ENCODE data around the gene DNAJC8.

Gene DNAJC8

GRCh38 chr1:28175955-28176485 lies 56.8 kb downstream of the DNAJC8 start:
- H3K4me3 ChIP-seq (ENCODE audit: low read depth, low read length) = no peak overlapping the region
- H3K4me1 ChIP-seq = no peaks in the 10 kb centered on the region
- no peaks in the 10 kb centered on the region for H3K36me3 ChIP-seq (ENCODE audit: control insufficient read depth, insufficient read depth, low read length)
- no peaks in the 10 kb centered on the region for H3K9me3 ChIP-seq (ENCODE audit: control insufficient read depth, low read length)
- no peak for TF ChIP-seq CTCF (IDR thresholded peaks at IDR 0.05)
- no peak overlapping the region for H3K9ac ChIP-seq
- no peak overlapping the region for H2AFZ ChIP-seq
- no peaks in the 10 kb centered on the region for H3K79me2 ChIP-seq
- H3K4me2 ChIP-seq (ENCODE audit: low read length) = no peak overlapping the region
- H3K27me3 ChIP-seq (ENCODE audit: control insufficient read depth, insufficient read depth, low read length) = no peaks in the 10 kb centered on the region
- no peak overlapping the region for H3K27ac ChIP-seq

- no peaks in the 10 kb centered on the region for H3K4me1 ChIP-seq
- H3K9me3 ChIP-seq (ENCODE audit: control insufficient read depth, low read length) = no peaks in the 10 kb centered on the region
- no peaks in the 10 kb centered on the region for H3K79me2 ChIP-seq
- no peak overlapping the region for H3K27ac ChIP-seq
- TF ChIP-seq CTCF (IDR thresholded peaks at IDR 0.05) = no peak
- no peak overlapping the region for H3K4me3 ChIP-seq (ENCODE audit: low read depth, low read length)
- no peaks in the 10 kb centered on the region for H3K27me3 ChIP-seq (ENCODE audit: control insufficient read depth, insufficient read depth, low read length)
- H3K4me2 ChIP-seq (ENCODE audit: low read length) = no peak overlapping the region
- H2AFZ ChIP-seq = no peak overlapping the region
- no peak overlapping the region for H3K9ac ChIP-seq
- H3K36me3 ChIP-seq (ENCODE audit: control insufficient read depth, insufficient read depth, low read length) = no peaks in the 10 kb centered on the region
These were observed 58.9 kb downstream of the DNAJC8 start for GRCh38 chr1:28173980-28174297.

DNA sequence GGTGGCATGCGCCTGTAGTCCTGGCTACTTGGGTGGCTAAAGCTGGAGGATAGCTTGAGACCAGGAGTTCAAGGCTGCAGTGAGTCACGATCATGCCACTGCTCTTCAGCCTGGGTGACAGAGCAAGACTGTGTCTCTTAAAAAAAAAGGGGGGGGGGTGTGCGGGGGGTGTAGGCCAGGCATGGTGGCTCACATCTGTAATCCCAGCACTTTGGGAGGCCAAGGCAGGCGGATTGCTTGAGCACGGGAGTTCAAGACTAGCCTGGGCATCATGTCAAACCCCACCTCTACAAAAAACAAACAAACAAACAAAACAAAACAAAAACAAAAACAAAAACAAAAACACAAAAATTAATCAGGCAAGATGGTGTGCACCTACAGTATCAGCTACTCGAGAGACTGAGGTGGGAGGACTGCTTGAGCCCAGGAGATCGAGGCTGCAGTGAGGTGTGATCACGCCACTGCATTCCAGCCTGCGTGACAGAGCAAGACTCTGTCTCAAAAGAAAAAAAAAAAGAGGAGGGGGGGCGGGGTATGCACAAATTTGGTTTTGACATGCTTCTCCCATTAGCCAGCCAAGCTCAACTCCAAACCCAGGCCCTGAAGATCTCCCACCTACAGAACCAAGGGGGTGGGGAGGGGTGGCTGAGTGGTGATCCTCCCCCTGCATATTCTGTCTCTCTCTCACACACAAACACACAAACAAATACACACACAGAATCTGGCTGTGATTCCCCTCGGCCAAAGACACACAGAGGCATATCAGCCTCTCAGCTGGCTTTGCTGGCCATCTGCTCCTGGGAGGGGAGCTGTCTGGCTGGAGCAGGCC lies 59.5 kb downstream of the DNAJC8 start:
- Histone ChIP-seq H3K9ac (no peak overlapping the region), H3K9me3 (ENCODE audit: control insufficient read depth, low read length) (no peaks in the 10 kb centered on the region), H3K4me1 (no peaks in the 10 kb centered on the region), H3K27ac (no peak overlapping the region), H3K79me2 (no peaks in the 10 kb centered on the region), H3K36me3 (ENCODE audit: control insufficient read depth, insufficient read depth, low read length) (no peaks in the 10 kb centered on the region), H3K4me2 (ENCODE audit: low read length) (no peak overlapping the region), H3K27me3 (ENCODE audit: control insufficient read depth, insufficient read depth, low read length) (no peaks in the 10 kb centered on the region), H2AFZ (no peak overlapping the region), H3K4me3 (ENCODE audit: low read depth, low read length) (no peak overlapping the region)
- no peak for TF ChIP-seq CTCF (IDR thresholded peaks at IDR 0.05)

DNA sequence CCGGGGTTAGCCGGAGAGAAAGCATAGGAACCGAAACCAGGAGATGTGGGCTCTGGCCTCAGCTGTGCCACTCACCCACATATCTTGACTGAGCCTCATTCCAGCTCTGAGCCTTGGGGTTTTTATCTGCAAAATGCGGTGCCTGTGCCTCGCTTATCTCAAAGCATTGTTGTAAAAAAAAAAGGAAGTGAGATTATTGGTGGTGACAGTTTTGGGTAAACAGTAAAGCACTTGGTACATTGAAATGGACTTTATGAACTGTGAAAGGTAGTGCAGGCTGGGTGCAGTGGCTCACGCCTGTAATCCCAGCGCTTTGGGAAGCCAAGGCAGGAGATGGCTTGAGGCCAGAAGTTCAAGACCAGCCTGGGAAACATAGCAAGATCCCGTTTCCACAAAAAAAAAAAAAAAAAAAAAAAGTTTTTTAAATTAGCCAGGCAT lies 60.1 kb downstream of the DNAJC8 start:
- H3K4me3 ChIP-seq (ENCODE audit: low read depth, low read length) = no peak overlapping the region
- no peak overlapping the region for H3K27ac ChIP-seq
- H3K4me1 ChIP-seq = no peaks in the 10 kb centered on the region

More for the DNA sequence above, 60.1 kb downstream of the DNAJC8 start:
- Histone ChIP-seq H3K79me2 (no peaks in the 10 kb centered on the region), H3K9ac (no peak overlapping the region), H3K27me3 (ENCODE audit: control insufficient read depth, insufficient read depth, low read length) (no peaks in the 10 kb centered on the region), H3K4me2 (ENCODE audit: low read length) (no peak overlapping the region), H3K36me3 (ENCODE audit: control insufficient read depth, insufficient read depth, low read length) (no peaks in the 10 kb centered on the region), H2AFZ (no peak overlapping the region), H3K9me3 (ENCODE audit: control insufficient read depth, low read length) (no peaks in the 10 kb centered on the region)
- TF ChIP-seq CTCF (IDR thresholded peaks at IDR 0.05) = no peak

All from parathyroid adenoma (tissue), 2 donors.